ENCODE results near the gene ZFHX2. TPM values are rescaled to one million over a fixed set of nuclear protein-coding genes. Genes with fewer than 3 reads are reported as not detected.

Gene ZFHX2
- polyA plus RNA-seq, 1 of the 3 experiments (the other 2 are of a cell fraction), result 0.77 TPM

- peaks cover 0 to 19% of the 10 kb centered on the region in 2 experiments for H3K36me3 ChIP-seq (replicated peaks in 1 of 2; ENCODE audit: control insufficient read depth in 1 of 2, insufficient read depth in 2 of 2, low read length in 1 of 2)
- CTCF ChIA-PET, result interaction anchor here (0.7 to 19.5 kb wide), 10 partner anchors 10 to 512 kb away, joined by 3 to 785 read pairs (median 6); partner anchors contain the start of genes NGDN and THTPA
- peaks cover 0 to 34% of the 10 kb centered on the region in 2 experiments; a peak in 1 of 4 replicates for H3K4me1 ChIP-seq (ENCODE audit: control insufficient read depth in 1 of 2, insufficient read depth in 2 of 2, low read depth in 1 of 2, low read length in 1 of 2)
- H3K9me3 ChIP-seq, result no peaks in the 10 kb centered on the region
- H3K4me3 ChIP-seq (ENCODE audit: low read depth in 2 of 2, low read length in 1 of 2), result peak overlapping the region; percentile 64 to 86
- peak overlapping the region; percentile 39 to 82; a peak in 3 of 4 replicates for H3K27ac ChIP-seq (ENCODE audit: low read depth in 2 of 2, low read length in 1 of 2)
- H3K79me2 ChIP-seq (ENCODE audit: insufficient read depth), result 0 out of 2 replicates have a peak, but pooled peaks cover 3% of the 10 kb centered on the region
- 67% methylated on average over 2 of the region's 2 CpGs for WGBS (ENCODE audit: low lambda C conversion rate)
- TF ChIP-seq TAF1 (IDR thresholded peaks at IDR 0.05; ENCODE audit: borderline replicate concordance, low read depth, low read length) (no peak), FOXJ3 (CRISPR knock-in tag; IDR thresholded peaks at IDR 0.05) (no peak), RXRA (IDR thresholded peaks at IDR 0.05; ENCODE audit: borderline replicate concordance, low read depth) (no peak), ELF1 (IDR thresholded peaks at IDR 0.05) (no peak)
- TF ChIP-seq, protein P1, sequence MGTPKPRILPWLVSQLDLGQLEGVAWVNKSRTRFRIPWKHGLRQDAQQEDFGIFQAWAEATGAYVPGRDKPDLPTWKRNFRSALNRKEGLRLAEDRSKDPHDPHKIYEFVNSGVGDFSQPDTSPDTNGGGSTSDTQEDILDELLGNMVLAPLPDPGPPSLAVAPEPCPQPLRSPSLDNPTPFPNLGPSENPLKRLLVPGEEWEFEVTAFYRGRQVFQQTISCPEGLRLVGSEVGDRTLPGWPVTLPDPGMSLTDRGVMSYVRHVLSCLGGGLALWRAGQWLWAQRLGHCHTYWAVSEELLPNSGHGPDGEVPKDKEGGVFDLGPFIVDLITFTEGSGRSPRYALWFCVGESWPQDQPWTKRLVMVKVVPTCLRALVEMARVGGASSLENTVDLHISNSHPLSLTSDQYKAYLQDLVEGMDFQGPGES (IDR thresholded peaks at IDR 0.05; ENCODE audit: low read depth, low read length), result no peak
- H4K20me1 ChIP-seq (ENCODE audit: insufficient read depth), result no peaks in the 10 kb centered on the region
- DNase-seq, result no peak
- H3K27me3 ChIP-seq (ENCODE audit: insufficient read depth), result no peaks in the 10 kb centered on the region
- peaks cover 10% of the 10 kb centered on the region for H3F3A ChIP-seq (replicated peaks; ENCODE audit: insufficient read depth)
- H2AFZ ChIP-seq (ENCODE audit: low read depth), result peak overlapping the region; percentile 98
- POLR2A ChIA-PET, result interaction anchor here (1.3 kb wide), 1 partner anchor 11 kb away, joined by 4 read pairs; no protein-coding TSS in a partner anchor
- no peaks in the 10 kb centered on the region for H3K9me2 ChIP-seq
- H3K4me2 ChIP-seq, result peak overlapping the region; percentile 86
- peak overlapping the region; percentile 71 for H3K9ac ChIP-seq
These were observed 16.5 kb upstream of the ZFHX2 start for GRCh38 chr14:23568021-23568599.

- Histone ChIP-seq H3K36me3 (replicated peaks in 1 of 2; ENCODE audit: control insufficient read depth in 1 of 2, insufficient read depth in 2 of 2, low read length in 1 of 2) (peaks cover 0 to 21% of the 10 kb centered on the region in 2 experiments), H3K4me3 (ENCODE audit: low read depth in 2 of 2, low read length in 1 of 2) (peak within 1 kb of the TSS; percentile 64 to 86), H3K9ac (peak within 1 kb of the TSS; percentile 71), H3K27ac (ENCODE audit: low read depth in 2 of 2, low read length in 1 of 2) (peak within 1 kb of the TSS; percentile 39 to 82; a peak in 3 of 4 replicates), H3K79me2 (ENCODE audit: insufficient read depth) (0 out of 2 replicates have a peak, but pooled peaks cover 3% of the 10 kb centered on the region), H3K9me3 (no peaks in the 10 kb centered on the region), H3K27me3 (ENCODE audit: insufficient read depth) (no peaks in the 10 kb centered on the region), H3F3A (replicated peaks; ENCODE audit: insufficient read depth) (peaks cover 10% of the 10 kb centered on the region), H3K4me1 (ENCODE audit: control insufficient read depth in 1 of 2, insufficient read depth in 2 of 2, low read depth in 1 of 2, low read length in 1 of 2) (peaks cover 0 to 34% of the 10 kb centered on the region in 2 experiments; a peak in 1 of 4 replicates), H2AFZ (ENCODE audit: low read depth) (peak within 1 kb of the TSS; percentile 98), H3K4me2 (peak within 1 kb of the TSS; percentile 86), H3K9me2 (no peaks in the 10 kb centered on the region), H4K20me1 (ENCODE audit: insufficient read depth) (no peaks in the 10 kb centered on the region)
- peak; percentile 92 for DNase-seq
- ChIA-PET POLR2A (interaction anchor here (0.6 to 1.4 kb wide), 5 partner anchors 11 to 245 kb away, joined by 3 to 6 read pairs (median 4); partner anchors contain the start of genes JPH4 and THTPA), CTCF (interaction anchor here (0.7 to 19.5 kb wide), 12 partner anchors 9 to 512 kb away, joined by 3 to 785 read pairs (median 4); partner anchors contain the start of genes NGDN and THTPA)
- 2% methylated on average over 42 of the region's 53 CpGs for WGBS (ENCODE audit: low lambda C conversion rate)
- no peak for TF ChIP-seq JUND (IDR thresholded peaks at IDR 0.05)
- TF ChIP-seq CTCF (IDR thresholded peaks at IDR 0.05), result 0 out of 2 replicates have a peak, but pooled peaks have one; percentile 4
- peak; percentile 85 for TF ChIP-seq ELF1 (IDR thresholded peaks at IDR 0.05)
- no peak for TF ChIP-seq RCOR1 (IDR thresholded peaks at IDR 0.05; ENCODE audit: low read length)
- TF ChIP-seq REST (IDR thresholded peaks at IDR 0.05; ENCODE audit: low read depth, low read length), result no peak
- peak; percentile 37; the same call in 1 of the 2 replicates for TF ChIP-seq TAF1 (IDR thresholded peaks at IDR 0.05; ENCODE audit: borderline replicate concordance, low read depth, low read length)
- TF ChIP-seq SIN3A (IDR thresholded peaks at IDR 0.05; ENCODE audit: borderline replicate concordance, low read depth, low read length), result peak; percentile 38; the same call in 1 of the 2 replicates
- no peak for TF ChIP-seq GABPA (IDR thresholded peaks at IDR 0.05; ENCODE audit: low read depth)
- TF ChIP-seq RXRA (IDR thresholded peaks at IDR 0.05; ENCODE audit: borderline replicate concordance, low read depth), result no peak
- peak; percentile 96 for TF ChIP-seq NRF1 (IDR thresholded peaks at IDR 0.05; ENCODE audit: low read depth, low read length)
- TF ChIP-seq, protein P1 (IDR thresholded peaks at IDR 0.05; ENCODE audit: low read depth, low read length), result no peak
- no peak for TF ChIP-seq NFIC (IDR thresholded peaks at IDR 0.05; ENCODE audit: borderline replicate concordance)
- peak; percentile 24 for TF ChIP-seq CHD2 (IDR thresholded peaks at IDR 0.05; ENCODE audit: low read length, partially characterized antibody)
These were observed 15.8 kb upstream of the ZFHX2 start, which contains the start of gene AP1G2 for GRCh38 chr14:23567186-23568020. Gene AP1G2, minus strand, starts transcription at chr14:23567791. Its CDS starts 477 bp downstream, at chr14:23567314.

Measured in SK-N-SH (cell line).